AG04450 (cell line): ENCODE data around the gene ARHGEF3. TPM values are rescaled to one million over a fixed set of nuclear protein-coding genes. Genes with fewer than 3 reads are reported as not detected.

Experiments
- CTCF ChIA-PET: fragments of 300-600, 350-600 bp; formaldehyde crosslinking; extraction: SDS; loops from one replicate; lab custom pipeline; 2022; ENCODE audit warnings: antibody characterized with exemption, inconsistent platforms; lab: Charles Lee
- POLR2A ChIA-PET: fragments of 350-600 bp; formaldehyde crosslinking; extraction: SDS; loops from one replicate; lab custom pipeline; 2021; ENCODE audit warnings: antibody characterized with exemption, inconsistent platforms; lab: Yijun Ruan, JAX
- DNase-seq: peaks from one replicate; pipeline ENCODE4 v3.0.0-alpha.2; 2011; ENCODE audit warnings: low read depth, low spot score
- H3K27ac ChIP-seq: one replicate; pipeline ENCODE4 v1.5.1; 2012; ENCODE audit warnings: low read depth, low read length, control low read depth
- H3K27me3 ChIP-seq: one replicate; pipeline ENCODE4 v1.6.0; 2012; ENCODE audit warnings: low read length; ENCODE audit not compliant: control insufficient read depth, insufficient read depth
- H3K4me3 ChIP-seq: 2 replicates; pipeline ENCODE4 v1.5.1; 2011; ENCODE audit warnings: mild to moderate bottlenecking, low read depth, low read length, control low read depth
- H3K9me3 ChIP-seq: 2 replicates; pipeline ENCODE4 v1.5.1; 2012; ENCODE audit warnings: low read length; ENCODE audit not compliant: control insufficient read depth, insufficient read depth
- polyA plus RNA-seq: library from polyadenylated mRNA; depleted of rRNA; stranded (reverse); fragments of >200 nt; gene quantifications from 2 replicates; pipeline ENCODE4 v1.2.3, GENCODE V29; 2011
- TF ChIP-seq, protein P1 (sequence below): IDR thresholded peaks from 2 replicates; pipeline ENCODE4 v1.5.1; 2011; ENCODE audit warnings: low read depth, low read length, control low read depth, inconsistent platforms

ARHGEF3 gene
- polyA plus RNA-seq, 1 experiment: 5.6 TPM

DNA sequence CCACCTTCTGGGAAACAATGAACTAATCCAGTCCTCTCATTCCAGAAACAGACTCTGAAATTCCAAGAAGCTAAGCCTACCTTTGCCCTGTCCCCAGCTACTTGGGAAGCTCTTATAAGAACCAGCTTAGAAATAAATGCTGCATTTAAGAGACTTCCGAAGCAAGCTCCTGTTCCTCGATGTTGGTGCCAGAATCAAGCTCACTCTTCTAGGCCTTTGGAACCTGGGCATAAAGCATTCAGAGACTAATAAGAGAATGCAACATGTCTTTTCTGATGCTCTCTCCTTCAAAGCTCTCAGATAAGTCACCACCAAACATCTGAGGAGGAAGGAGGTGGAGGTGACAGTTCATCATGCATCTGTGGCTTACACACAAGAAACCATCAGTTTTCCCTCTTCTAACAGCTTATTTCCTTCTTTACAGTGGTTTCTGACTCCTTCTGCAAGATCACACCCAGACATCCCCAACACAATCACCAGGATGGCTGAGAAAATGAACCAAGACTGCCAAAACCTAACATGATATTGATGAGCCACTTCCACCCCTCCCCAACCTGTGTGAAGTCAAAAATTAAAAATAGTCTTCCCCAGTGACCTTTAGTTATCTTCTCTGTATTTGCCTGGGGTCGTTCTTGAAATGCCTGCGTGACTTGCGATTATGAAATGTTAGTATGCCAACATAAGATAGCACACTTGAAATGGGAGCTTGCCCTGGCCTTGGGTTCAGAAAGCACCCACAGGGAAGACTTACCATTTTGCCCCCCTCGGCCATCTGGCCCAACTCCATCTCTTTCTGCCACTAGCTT is 11.5 kb downstream of the ARHGEF3 start:
- no peak for DNase-seq
- Histone ChIP-seq H3K9me3 (no peaks in the 10 kb centered on the region), H3K27me3 (peaks cover 2% of the 10 kb centered on the region), H3K27ac (no peak overlapping the region), H3K4me3 (no peak overlapping the region)
- ChIA-PET CTCF (interaction anchor here (4.0 kb wide), 1 partner anchor 9 kb away, joined by 47 read pairs; no protein-coding TSS in a partner anchor), POLR2A (no interaction called here)
- TF ChIP-seq, protein P1, sequence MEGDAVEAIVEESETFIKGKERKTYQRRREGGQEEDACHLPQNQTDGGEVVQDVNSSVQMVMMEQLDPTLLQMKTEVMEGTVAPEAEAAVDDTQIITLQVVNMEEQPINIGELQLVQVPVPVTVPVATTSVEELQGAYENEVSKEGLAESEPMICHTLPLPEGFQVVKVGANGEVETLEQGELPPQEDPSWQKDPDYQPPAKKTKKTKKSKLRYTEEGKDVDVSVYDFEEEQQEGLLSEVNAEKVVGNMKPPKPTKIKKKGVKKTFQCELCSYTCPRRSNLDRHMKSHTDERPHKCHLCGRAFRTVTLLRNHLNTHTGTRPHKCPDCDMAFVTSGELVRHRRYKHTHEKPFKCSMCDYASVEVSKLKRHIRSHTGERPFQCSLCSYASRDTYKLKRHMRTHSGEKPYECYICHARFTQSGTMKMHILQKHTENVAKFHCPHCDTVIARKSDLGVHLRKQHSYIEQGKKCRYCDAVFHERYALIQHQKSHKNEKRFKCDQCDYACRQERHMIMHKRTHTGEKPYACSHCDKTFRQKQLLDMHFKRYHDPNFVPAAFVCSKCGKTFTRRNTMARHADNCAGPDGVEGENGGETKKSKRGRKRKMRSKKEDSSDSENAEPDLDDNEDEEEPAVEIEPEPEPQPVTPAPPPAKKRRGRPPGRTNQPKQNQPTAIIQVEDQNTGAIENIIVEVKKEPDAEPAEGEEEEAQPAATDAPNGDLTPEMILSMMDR: no peak

DNA sequence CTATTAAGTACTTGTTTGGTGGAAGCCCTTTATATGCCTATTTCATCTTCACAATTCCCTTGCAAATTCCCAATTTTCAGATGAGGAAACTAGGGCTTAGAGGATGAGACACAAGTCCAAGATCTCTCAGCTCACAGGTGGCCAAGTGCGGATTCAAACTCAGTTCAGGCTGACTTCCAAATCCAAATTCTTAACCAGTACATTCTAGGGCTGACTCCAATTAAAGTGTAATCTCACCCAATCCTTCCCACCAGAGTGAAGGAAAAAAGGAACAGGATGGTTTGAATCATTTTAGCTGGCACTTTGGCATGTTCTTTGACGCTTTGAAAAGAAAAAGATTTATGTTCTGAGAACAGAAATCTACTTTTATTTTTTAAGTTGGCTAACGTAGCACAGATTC is 12.7 kb downstream of the ARHGEF3 start:
- Histone ChIP-seq H3K9me3 (no peaks in the 10 kb centered on the region), H3K4me3 (no peak overlapping the region), H3K27ac (no peak overlapping the region), H3K27me3 (peaks cover 2% of the 10 kb centered on the region)
- POLR2A ChIA-PET: no interaction called here
- TF ChIP-seq, protein P1: no peak
- CTCF ChIA-PET: interaction anchor here (4.0 kb wide), 1 partner anchor 10 kb away, joined by 47 read pairs; no protein-coding TSS in a partner anchor
- no peak for DNase-seq

DNA sequence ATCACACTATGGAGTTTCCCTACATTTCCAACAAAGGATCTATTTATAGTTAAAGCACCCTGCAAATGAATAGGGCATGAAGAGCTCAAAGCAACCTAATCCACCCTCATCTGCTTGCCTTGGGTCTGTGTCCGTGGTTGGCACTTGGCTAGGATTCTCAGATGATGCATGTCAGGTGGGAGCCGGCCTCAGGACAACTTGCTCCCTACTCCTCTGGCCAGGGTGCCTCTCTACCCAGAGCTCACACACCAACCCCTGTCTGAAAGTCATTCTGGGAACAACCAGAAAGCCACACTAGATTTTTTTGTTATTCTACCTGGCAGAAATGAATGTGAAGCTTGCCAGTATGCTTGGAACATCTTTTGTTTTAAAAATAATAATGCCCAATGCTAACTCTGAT is 13.2 kb downstream of the ARHGEF3 start:
- TF ChIP-seq, protein P1: no peak
- H3K4me3 ChIP-seq: no peak overlapping the region

DNA sequence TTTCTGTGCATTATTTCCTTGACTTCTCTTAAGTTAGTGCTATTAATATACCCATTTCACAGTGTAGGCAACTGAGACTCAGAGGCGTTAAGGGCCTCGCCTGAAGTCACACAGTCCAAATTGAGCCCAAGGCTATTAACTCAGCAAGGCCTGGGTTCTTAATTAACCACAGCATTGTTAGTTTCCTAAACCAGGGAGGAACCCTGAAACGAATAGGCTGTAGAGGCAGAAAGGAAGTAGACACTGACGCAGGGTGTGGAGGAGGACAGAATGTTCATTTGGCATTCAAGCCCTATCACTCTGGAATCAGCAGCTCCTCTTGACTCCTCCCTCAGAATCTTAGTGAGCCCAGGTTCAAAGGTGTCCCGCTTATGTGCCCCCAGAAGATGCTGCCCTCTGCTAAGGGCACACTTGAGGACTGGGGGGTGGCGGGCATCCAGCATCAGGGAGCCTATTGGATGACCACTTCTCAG is 13.9 kb downstream of the ARHGEF3 start:
- peaks cover 2% of the 10 kb centered on the region for H3K27me3 ChIP-seq
- H3K27ac ChIP-seq: no peak overlapping the region
- ChIA-PET CTCF (interaction anchor here (4.0 kb wide), 1 partner anchor 11 kb away, joined by 47 read pairs; no protein-coding TSS in a partner anchor), POLR2A (no interaction called here)
- no peak for DNase-seq
- H3K4me3 ChIP-seq: no peak overlapping the region
- TF ChIP-seq, protein P1: no peak
- H3K9me3 ChIP-seq: no peaks in the 10 kb centered on the region

More for the DNA sequence above, 13.2 kb downstream of the ARHGEF3 start:
- no peak for DNase-seq
- CTCF ChIA-PET: interaction anchor here (4.0 kb wide), 1 partner anchor 11 kb away, joined by 47 read pairs; no protein-coding TSS in a partner anchor
- peaks cover 2% of the 10 kb centered on the region for H3K27me3 ChIP-seq
- POLR2A ChIA-PET: no interaction called here
- no peak overlapping the region for H3K27ac ChIP-seq
- H3K9me3 ChIP-seq: no peaks in the 10 kb centered on the region

DNA sequence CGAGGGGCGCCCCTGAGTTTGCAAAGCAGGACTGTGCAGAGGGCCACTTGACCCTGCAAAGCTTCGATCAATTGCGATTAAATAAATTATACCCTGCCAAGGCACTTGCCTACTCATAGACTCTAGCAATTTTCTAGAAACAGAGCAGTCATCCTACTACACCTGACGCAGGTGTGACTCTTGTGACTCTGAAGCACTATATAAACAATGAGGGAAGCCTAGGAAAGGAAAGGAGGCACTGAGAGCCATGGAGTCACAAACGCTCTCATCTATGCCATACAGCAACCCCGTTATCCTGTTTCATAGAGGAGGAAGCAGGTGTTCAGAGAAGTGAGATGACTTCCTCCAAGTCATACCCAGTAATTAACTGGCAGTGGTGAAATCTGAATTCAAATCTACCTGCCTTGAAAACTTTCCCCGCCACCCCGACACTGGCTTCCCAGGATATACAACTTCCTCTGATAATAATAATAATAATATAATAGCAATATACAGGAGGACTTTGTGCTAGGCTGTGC is 14.4 kb downstream of the ARHGEF3 start:
- no peak overlapping the region for H3K4me3 ChIP-seq
- H3K27ac ChIP-seq: no peak overlapping the region
- ChIA-PET CTCF (interaction anchor here (4.0 to 7.9 kb wide), 2 partner anchors 12 kb away, joined by 47 to 89 read pairs; partner anchors contain the start of gene ARHGEF3), POLR2A (no interaction called here)
- no peak for DNase-seq
- TF ChIP-seq, protein P1: no peak
- H3K27me3 ChIP-seq: peaks cover 2% of the 10 kb centered on the region
- no peaks in the 10 kb centered on the region for H3K9me3 ChIP-seq
